GM19467 (cell line): ENCODE results near the gene C19orf18.
"Not testable (repeated sequence)": the region's sequence is repeated elsewhere in the genome, so short reads cannot be mapped to it uniquely, and the experiment has no call there.

Experiments
- ATAC-seq: cut with Tn5 transposase; IDR thresholded peaks from one replicate; pipeline ENCODE4 v1.9.1; 2021; ENCODE audit warnings: mild to moderate bottlenecking, moderate library complexity; ENCODE audit not compliant: unreplicated experiment

C19orf18 gene

DNA sequence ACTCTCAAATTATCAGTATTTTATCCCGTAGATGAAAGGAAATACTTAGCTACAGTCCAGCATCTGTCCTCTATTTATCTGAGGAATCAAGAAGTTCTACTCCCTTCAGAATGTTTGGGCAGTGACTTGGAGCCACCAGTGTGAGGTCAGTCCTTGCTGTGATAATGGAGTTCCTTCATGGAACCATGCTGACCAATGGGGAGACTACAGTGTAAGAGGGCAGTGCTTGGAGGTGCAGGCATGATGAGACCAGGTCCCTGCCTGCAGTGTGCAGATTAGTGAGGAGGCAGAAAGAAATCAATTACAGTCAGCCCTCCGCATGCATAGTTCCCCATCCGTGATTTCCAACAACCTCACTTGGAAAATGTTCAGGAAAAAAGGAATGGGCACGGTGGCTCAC is at the start of gene C19orf18:
Gene C19orf18, minus strand, starts transcription at position 101 of the 400 bp plus-strand sequence. CDS start 102 bp downstream, outside the sequence.
- ATAC-seq: no peak

GRCh38 chr19:58022283-58022660 is 47.9 kb upstream of the C19orf18 start:
- ATAC-seq: no peak

- ATAC-seq: no peak
Observed at GRCh38 chr19:58021541-58022282, 47.4 kb upstream of the C19orf18 start.

- ATAC-seq: no peak
Observed at GRCh38 chr19:58020129-58020528, 45.8 kb upstream of the C19orf18 start.

DNA sequence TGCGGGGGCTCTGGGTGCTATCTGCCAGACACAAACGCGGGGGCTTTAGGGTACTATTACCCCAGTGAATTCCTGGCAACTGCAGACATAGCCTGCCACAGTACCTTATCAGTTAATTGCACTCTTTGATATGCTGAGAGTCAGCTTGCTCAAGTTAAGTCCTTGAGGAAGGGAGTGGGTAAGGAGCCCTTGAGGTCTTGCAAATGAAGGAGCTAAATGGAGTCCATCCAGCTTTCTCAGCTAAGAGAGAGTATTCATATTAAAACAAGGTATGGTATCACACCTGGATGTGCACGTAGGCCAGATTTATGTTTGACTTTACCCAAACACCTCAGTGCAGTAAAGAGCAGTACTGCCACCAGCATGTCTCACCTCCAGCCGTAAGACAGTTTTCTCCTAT is 39.8 kb upstream of the C19orf18 start:
- no peak for ATAC-seq

DNA sequence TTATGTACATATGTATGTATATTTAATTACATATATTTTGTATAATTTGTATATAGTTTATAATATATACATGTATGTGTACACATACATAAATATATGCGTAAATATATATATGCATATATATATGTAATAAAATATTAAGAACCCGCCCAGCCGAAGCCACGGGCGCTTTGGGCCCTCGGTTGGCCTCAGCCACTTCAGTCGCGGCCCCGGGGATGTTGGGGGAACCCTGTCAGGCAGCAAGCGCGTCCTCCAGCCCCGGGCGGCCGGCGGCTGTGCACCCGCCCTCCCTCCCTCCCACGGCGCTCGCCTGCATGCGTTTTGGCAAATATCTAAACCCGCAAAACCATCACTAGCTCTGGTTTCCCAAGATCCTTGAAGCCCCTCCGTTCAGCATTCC is 36.2 kb upstream of the C19orf18 start:
- no peak for ATAC-seq

DNA sequence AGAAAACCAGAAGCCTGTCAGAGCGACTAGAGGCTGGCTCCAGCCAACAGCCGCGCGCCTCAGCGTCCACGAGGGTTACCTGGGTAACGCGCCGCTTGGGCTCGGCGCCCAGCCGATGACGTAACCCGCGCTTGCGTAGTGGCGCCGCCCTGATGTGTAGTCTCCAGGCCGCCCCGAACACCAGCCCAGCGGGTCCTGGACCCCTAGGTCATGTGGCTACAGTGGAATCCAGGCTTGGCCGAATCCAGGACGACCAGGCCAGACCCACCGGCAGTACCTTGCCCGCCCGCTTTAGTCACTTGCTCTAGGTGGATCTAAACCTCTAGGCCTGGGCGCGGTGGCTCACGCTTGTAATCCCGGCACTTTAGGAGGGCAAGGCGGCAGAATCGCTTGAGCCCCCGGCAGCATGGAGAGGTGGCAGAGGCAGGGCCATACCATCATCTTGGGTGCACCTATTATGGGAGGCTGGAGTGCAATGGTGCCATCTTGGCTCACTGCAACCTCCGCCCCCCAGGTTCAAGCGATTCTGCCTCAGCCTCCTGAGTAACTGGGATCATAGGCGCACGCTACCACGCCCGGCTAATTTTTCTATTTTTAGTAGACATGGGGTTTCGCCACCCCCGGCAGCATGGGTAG is 35.5 kb upstream of the C19orf18 start:
- no peak for ATAC-seq

GRCh38 chr19:58009301-58009665 is 34.9 kb upstream of the C19orf18 start:
- no peak for ATAC-seq

DNA sequence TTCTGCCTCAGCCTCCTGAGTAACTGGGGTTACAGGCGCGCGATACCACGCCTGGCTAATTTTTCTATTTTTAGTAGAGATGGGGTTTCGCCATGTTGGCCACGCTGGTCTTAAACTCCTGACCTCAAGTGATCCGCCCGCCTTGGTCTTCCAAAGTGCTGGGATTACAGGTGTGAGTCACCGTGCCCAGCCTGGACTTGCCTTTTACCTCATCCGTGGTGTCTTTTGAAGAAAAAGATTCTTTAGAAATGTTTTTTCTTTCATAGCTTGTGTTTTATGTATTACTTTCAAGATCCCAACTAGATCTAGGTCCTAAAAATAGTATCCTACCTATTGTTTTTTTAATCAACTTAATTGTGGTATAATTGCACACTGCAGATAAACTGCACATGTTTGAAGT is 34.5 kb upstream of the C19orf18 start:
- ATAC-seq: not testable (repeated sequence)

GRCh38 chr19:58007285-58007684 is 33.0 kb upstream of the C19orf18 start:
- no peak for ATAC-seq

DNA sequence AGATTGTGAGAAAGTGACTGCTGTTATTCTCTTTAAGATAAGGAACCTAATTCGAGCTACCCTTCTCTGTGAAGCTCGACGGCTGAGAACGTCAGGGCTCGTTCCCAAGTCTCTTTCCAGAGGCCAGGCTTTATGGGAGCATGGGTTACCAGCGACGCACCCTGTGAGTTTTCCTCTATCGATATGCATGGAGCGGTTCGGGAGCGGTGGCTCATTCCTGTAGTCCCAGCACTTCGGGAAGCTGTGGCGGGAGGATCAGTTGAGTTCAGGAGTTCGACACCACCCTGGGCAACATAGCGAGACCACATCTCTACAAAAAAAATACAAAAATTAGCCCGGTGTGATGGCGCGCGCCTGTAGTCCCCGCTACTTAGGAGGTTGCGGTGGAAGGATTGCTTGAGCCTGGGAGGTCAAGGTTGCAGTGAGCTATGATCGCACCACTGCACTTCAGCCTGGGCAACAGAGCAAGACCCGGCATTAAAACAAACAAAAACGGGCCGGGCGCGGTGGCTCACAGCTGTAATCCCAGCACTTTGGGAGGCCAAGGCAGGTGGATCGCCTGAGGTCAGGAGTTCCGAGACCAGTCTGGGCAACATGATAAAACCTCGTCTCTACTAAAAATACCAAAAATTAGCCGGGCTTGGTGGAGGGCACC is 29.0 kb upstream of the C19orf18 start:
- ATAC-seq: no peak

DNA sequence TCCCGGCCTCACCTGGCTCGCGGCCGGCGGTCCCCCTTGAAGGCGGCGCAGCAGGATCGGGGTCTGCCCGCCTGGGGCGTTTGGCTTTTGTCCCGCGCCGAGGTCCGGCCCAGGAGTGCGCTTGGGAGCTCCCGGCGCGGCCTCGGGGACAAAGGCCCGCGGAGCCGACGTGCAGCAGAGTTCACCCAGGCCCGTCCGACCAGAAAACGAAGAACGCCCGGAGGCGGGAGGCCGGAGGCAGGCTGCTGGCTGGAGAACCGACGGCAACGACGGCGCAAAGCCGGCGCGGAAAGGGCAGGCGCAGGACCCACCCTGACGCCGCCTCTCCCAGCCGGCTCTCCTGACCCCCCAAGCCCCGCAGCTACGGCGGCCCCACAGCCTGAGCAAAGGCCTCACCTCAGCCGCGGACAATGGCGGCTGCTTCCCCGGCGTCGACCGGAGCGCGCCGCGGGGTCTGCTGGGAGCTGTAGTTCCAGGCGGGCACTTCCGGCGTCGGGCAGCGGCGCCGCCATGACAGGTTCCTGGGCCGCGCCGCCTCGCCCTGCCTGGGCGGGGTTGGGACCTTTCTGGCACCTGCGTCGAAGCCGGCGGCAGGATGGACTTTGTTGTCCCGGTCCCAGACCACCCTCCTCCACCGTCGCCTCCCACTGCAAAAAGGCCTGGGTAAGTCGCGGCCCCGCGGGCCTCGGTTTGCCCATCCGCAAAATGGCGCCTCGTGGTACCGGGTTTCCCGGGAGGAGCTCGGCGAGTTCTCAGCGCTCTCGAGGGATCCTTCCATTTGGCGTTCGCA is 28.2 kb upstream of the C19orf18 start, which contains the start of gene ZNF606:
Gene ZNF606, minus strand, starts transcription at position 437 of the 790 bp plus-strand sequence. CDS start 1,501 bp downstream, outside the sequence.
- peak; percentile 92 for ATAC-seq

DNA sequence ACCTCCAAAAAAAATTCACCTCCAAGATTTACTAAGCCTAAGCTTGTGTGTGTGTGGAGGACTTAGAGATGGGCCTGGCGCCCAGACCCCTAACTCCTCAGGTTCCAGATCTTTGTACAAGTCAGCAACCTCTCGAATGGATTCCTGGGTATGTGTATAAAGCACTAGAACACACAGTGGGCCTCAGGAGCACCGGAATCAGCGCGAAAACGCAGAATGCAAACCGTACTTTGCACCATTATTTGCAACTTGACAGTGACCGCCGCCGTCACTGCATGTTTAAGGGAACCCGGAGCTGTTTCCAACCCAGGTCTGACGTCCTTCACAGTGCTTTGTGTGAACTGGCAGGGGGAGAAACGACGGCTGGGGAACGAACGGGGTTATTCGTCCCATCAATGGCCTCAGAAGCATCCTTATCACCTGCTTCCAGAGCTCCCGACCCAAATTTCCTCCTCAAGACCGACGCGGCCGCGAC is 27.6 kb upstream of the C19orf18 start:
- no peak for ATAC-seq

DNA sequence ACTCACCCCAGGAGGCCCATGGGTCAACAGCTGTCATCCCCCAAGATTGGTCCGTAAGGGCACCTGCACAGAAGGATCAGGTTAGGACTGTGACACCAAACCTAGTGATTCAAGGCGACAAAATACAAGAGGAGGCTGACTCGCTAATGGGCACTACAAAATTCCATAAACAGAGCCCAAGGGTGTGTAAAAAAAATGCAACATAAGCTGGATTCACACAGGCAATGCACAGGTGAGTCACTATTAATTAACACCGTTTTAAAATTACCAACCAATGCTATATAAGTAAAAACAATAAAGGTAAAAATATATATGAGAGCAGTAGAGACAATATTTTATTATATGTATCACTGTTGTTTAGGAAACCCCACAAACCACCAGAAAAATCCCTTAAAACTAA is 26.3 kb upstream of the C19orf18 start:
- ATAC-seq: no peak

GRCh38 chr19:57992841-57993240 is 18.5 kb upstream of the C19orf18 start:
- ATAC-seq: no peak

GRCh38 chr19:57978586-57979289 is 4.4 kb upstream of the C19orf18 start:
- ATAC-seq: no peak

DNA sequence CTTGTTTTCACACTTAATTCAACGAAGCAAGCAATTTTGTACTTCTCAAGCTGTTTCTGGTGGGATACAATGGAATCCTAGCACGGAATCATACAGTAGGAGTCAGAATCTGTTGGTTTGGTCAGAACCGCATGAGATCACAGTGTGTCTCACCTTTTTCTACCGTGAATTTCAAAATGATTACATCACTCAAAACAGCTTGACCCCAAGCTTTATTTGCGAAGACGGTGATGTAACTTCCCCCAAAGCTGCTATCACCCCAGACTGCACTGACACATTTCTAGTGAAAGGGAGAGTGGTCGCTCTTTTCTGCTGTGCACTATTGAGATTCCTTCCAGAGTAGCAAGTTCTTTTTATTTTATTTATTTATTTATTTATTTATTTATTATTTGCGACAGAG is 9.6 kb downstream of the C19orf18 start:
- ATAC-seq: no peak

- no peak for ATAC-seq
Observed at GRCh38 chr19:57961785-57962184, 12.5 kb downstream of the C19orf18 start.

GRCh38 chr19:57954996-57955395 is 19.3 kb downstream of the C19orf18 start:
- no peak for ATAC-seq

DNA sequence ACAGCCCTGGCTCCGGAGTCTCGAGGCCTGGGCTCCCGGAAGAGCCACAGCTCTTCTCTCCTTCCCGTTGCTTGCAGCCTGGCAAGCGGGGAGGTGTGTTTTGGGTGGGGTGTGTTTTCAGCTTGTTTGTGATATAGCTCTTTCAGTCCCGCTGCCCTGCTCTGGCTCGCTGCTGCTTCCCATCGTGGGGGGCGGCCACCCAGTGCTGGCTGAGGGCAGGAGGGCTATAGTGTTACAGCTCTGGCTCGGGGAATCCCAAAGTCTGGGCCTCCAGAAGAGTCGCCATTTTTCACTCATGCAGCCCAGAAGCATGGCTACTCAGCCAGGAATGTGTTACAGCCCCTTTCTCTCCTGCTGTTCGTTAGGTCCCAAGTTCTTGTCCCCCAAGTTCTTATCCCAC is 24.6 kb downstream of the C19orf18 start:
- no peak for ATAC-seq
